ENCODE data around the gene TTC9B.

The TTC9B gene

DNA sequence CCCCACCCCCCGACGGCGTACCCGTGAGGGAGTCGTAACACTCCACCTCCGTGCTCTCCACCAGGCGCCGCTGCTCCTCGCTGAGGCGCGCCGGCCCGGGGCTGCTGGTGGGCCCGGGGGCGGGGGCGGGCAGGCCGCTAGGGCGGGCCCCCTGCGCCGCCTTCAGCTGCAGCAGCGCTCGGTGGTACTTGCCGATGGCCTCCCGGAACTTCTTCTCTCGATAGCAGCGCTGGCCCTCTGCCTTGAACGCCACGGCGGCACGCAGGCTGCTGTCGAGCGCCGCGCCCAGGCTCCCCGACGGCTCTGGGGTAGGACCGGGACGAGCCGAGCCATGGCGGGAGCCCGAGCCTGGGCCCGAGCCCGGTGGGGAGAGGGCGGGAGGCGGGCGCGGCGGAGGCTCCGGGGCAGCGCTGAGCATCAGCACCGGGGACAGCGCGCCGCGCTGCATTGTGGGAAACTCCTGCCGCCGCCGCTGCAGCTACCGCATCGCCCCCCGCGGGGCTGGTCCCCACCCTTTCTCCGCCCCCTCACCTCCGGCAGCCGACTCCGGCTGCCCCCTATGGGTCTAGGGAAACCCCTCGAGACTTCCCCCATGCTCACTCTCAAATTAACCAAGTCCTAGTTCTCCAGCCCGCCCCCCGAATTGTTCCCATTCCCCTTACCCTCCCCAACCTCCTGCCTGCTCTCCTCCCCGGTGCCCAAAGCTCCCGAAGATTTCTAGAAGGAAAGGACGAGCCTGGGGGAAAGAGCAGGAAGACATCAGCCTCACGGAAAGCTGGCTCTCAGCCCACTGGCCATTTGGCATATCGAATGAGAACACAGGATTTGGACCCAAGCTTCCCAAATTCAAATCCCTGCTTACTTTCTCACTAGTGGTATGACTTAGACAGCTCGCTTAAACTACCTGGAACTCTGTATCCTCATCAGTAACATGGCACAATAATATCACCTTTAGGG is at the start of gene TTC9B:
TSS of gene TTC9B (minus strand) at position 451 of the 957 bp plus-strand sequence. CDS start at position 448, 3 bp downstream.
- no peaks in the 10 kb centered on the region for H3K9me3 ChIP-seq (ENCODE audit: insufficient read depth, low read depth, low read length)
- H3K36me3 ChIP-seq (ENCODE audit: insufficient read depth, low read depth, low read length) = no peaks in the 10 kb centered on the region
- peak within 1 kb of the TSS; percentile 49; the same call in 1 of the 2 replicates for H3K4me3 ChIP-seq (ENCODE audit: low read length)
- no peak within 1 kb of the TSS for H3K27ac ChIP-seq (ENCODE audit: low read length)
- no peak within 1 kb of the TSS for H3K9ac ChIP-seq (ENCODE audit: low read depth, low read length)
- H3K27me3 ChIP-seq (ENCODE audit: insufficient read depth, low read length) = peaks cover 44% of the 10 kb centered on the region
- no peaks in the 10 kb centered on the region for H3K4me1 ChIP-seq (ENCODE audit: insufficient read depth, low read length)

DNA sequence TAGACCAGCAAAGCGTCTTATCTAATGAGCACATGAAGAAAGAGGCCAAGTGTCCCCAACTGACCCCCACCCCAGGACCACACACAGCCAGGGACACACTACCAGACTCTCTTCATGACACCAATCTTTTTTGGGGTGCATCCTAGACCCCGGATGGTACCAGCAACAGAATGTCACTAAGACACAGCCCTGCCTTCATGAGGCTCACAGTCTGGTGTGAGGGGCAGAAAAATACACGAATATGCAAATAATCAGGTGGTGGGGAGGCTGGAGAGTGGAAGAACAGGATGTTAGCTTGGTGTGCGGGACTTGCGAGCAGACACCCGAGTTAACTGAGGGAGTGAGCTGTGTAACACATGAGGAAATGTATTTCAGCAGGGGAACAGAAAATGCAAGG is 49.4 kb upstream of the TTC9B start:
- Histone ChIP-seq H3K4me1 (ENCODE audit: insufficient read depth, low read length) (no peaks in the 10 kb centered on the region), H3K4me3 (ENCODE audit: low read length) (no peak overlapping the region), H3K27ac (ENCODE audit: low read length) (no peak overlapping the region), H3K36me3 (ENCODE audit: insufficient read depth, low read depth, low read length) (peaks cover 27% of the 10 kb centered on the region), H3K9ac (ENCODE audit: low read depth, low read length) (no peak overlapping the region), H3K9me3 (ENCODE audit: insufficient read depth, low read depth, low read length) (no peaks in the 10 kb centered on the region), H3K27me3 (ENCODE audit: insufficient read depth, low read length) (no peaks in the 10 kb centered on the region)

DNA sequence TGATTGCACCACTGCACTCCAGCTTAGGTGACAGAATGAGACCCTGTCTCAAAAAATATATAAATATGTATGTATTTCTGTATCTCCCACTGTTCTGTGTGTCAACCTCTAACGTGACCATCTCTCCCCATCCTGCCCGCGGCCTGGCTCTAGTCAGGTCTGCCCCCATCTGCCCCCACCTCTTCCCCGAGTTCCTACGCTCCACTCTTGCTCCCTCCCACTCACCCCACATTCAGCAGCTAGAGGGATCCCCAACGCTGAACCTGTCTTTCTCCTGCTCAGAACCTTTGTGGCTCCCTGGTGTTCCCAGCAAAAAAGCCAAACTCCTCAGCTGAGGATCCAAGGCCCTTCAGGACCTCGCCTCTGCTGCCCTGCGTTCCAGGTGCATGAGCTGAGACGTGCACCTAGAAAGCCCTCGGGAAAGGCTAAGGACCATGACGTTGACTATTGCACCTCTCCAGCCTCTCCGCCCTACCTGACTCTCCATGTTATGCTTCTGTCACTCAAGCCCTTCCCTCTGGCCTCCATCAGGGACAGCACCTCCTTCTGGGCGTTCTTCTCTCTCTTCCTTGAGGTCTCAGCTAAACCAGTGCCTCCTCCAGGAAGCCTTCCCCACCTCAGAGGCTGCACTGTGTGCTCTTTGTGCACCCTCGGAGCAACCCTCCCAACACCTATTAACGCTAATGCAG is 48.9 kb upstream of the TTC9B start:
- no peak overlapping the region for H3K27ac ChIP-seq (ENCODE audit: low read length)
- H3K36me3 ChIP-seq (ENCODE audit: insufficient read depth, low read depth, low read length) = peaks cover 33% of the 10 kb centered on the region
- H3K27me3 ChIP-seq (ENCODE audit: insufficient read depth, low read length) = no peaks in the 10 kb centered on the region
- no peaks in the 10 kb centered on the region for H3K9me3 ChIP-seq (ENCODE audit: insufficient read depth, low read depth, low read length)
- H3K4me3 ChIP-seq (ENCODE audit: low read length) = no peak overlapping the region
- H3K9ac ChIP-seq (ENCODE audit: low read depth, low read length) = no peak overlapping the region
- no peaks in the 10 kb centered on the region for H3K4me1 ChIP-seq (ENCODE audit: insufficient read depth, low read length)

DNA sequence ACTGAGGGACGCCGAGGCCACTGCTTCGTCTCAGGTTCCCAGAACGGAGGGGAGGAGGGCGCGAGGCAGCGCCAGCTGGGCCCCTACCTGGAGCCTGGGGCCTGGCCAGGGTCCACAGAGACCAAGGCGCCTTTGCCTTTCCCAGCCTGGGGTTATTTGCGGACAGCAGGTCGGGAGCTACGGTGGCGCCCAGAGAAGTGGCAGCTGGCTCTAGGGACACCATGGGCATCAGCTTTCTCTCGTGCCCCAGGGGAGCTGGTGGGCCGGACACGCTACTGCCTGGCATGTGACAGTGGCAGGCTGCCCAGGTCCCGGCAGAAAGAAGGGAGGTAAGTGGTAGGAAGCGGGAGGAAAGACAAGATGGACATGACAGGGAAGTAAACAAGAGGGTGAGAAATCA is 47.9 kb upstream of the TTC9B start:
- Histone ChIP-seq H3K27me3 (ENCODE audit: insufficient read depth, low read length) (no peaks in the 10 kb centered on the region), H3K9me3 (ENCODE audit: insufficient read depth, low read depth, low read length) (no peaks in the 10 kb centered on the region), H3K36me3 (ENCODE audit: insufficient read depth, low read depth, low read length) (peaks cover 34% of the 10 kb centered on the region), H3K9ac (ENCODE audit: low read depth, low read length) (no peak overlapping the region), H3K27ac (ENCODE audit: low read length) (no peak overlapping the region), H3K4me1 (ENCODE audit: insufficient read depth, low read length) (no peaks in the 10 kb centered on the region), H3K4me3 (ENCODE audit: low read length) (no peak overlapping the region)

DNA sequence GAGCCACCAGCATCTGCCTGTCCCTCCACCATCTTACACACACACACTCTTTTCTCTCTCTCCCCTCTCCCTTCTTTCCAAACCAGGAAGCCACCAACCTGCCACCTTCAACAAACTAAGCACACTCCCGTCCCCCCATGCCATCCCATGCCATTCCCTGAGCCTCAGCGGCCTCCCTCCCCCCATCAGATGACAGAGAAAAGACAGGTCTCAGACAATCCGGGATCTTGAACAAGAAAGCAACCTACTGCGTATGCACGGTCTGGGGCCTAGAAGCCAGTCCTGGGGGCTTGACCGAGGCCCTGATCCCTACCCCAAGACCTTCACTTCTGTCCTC is 47.5 kb upstream of the TTC9B start:
- peaks cover 34% of the 10 kb centered on the region for H3K36me3 ChIP-seq (ENCODE audit: insufficient read depth, low read depth, low read length)
- no peaks in the 10 kb centered on the region for H3K4me1 ChIP-seq (ENCODE audit: insufficient read depth, low read length)

DNA sequence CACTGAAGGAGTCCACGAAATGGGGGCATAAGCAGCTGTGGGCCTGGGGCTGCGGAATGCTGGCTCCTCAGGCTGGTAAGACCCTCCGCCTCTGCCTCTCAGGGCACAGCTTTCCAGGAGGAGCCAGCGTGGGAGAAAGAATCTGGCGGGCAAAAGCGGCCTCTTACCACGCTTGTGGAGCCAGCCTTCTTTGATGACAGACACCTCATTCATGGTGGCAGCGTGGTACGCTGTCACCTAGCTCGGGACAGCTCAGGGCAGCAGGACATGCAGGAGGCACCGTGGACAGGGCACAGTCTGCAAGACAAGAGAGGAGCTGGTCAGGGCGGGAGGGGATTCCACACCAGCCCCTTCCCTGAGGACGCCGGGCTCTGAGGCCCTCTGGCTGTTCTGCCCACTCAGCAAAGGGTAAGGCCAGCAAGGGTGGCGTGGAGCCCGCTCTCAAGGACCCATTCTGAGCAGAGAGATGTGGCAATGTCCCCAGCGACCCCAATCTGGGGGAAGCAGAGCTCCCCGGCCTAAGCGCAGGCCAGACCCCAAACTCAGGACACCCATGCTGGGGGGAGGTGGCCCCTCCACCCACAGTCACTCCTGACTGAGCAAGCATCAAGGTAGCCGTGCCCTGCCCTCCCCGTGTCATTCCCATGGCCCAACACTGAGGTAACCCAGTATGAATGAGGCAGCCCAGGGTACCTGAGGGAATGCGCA is 47.0 kb upstream of the TTC9B start:
- H3K4me1 ChIP-seq (ENCODE audit: insufficient read depth, low read length) = no peaks in the 10 kb centered on the region
- H3K9me3 ChIP-seq (ENCODE audit: insufficient read depth, low read depth, low read length) = no peaks in the 10 kb centered on the region
- H3K36me3 ChIP-seq (ENCODE audit: insufficient read depth, low read depth, low read length) = peaks cover 33% of the 10 kb centered on the region
- no peak overlapping the region for H3K9ac ChIP-seq (ENCODE audit: low read depth, low read length)
- H3K4me3 ChIP-seq (ENCODE audit: low read length) = no peak overlapping the region
- H3K27ac ChIP-seq (ENCODE audit: low read length) = no peak overlapping the region
- H3K27me3 ChIP-seq (ENCODE audit: insufficient read depth, low read length) = no peaks in the 10 kb centered on the region

More for the DNA sequence above, 47.5 kb upstream of the TTC9B start:
- no peak overlapping the region for H3K9ac ChIP-seq (ENCODE audit: low read depth, low read length)
- H3K9me3 ChIP-seq (ENCODE audit: insufficient read depth, low read depth, low read length) = no peaks in the 10 kb centered on the region
- H3K27me3 ChIP-seq (ENCODE audit: insufficient read depth, low read length) = no peaks in the 10 kb centered on the region
- no peak overlapping the region for H3K27ac ChIP-seq (ENCODE audit: low read length)
- no peak overlapping the region for H3K4me3 ChIP-seq (ENCODE audit: low read length)

DNA sequence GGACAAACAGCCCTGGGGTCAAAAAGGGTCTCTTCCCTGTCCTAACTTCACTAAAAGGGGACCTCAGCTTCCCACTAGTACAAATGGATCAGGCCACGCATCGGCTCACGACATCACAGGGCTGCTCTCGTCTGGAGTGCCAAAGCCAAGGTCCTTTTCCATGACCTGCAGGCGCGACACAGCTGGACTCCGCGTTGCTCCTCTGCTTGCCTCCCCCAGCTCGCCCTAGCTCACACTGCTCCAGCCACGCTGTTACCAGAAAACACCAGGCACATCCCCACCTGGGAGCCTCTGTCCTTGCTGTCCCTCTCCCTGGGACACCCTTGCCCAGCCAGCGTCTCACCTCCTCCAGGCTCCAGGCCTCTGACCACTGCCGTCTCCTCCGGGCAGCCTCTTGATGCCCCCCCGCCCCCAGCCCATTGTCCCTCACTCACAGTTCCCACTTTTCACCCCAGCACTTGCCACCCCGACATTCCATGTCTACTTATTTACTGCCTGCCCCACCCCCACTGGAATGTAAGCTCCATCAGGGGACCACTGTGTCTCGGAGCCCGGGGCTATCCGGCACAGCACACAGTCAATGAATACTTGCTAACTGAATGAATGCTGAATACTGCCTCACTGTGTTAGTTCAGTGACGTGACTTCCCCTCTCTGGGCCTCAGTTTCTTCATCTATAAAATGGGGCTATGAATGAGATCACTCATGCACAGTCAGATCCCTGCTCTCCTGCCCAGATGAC is 46.3 kb upstream of the TTC9B start:
- Histone ChIP-seq H3K9ac (ENCODE audit: low read depth, low read length) (no peak overlapping the region; the same call in 1 of the 2 replicates), H3K9me3 (ENCODE audit: insufficient read depth, low read depth, low read length) (no peaks in the 10 kb centered on the region), H3K4me3 (ENCODE audit: low read length) (no peak overlapping the region), H3K36me3 (ENCODE audit: insufficient read depth, low read depth, low read length) (peaks cover 30% of the 10 kb centered on the region; the same call in 1 of the 2 replicates), H3K27ac (ENCODE audit: low read length) (no peak overlapping the region), H3K4me1 (ENCODE audit: insufficient read depth, low read length) (no peaks in the 10 kb centered on the region), H3K27me3 (ENCODE audit: insufficient read depth, low read length) (no peaks in the 10 kb centered on the region)

DNA sequence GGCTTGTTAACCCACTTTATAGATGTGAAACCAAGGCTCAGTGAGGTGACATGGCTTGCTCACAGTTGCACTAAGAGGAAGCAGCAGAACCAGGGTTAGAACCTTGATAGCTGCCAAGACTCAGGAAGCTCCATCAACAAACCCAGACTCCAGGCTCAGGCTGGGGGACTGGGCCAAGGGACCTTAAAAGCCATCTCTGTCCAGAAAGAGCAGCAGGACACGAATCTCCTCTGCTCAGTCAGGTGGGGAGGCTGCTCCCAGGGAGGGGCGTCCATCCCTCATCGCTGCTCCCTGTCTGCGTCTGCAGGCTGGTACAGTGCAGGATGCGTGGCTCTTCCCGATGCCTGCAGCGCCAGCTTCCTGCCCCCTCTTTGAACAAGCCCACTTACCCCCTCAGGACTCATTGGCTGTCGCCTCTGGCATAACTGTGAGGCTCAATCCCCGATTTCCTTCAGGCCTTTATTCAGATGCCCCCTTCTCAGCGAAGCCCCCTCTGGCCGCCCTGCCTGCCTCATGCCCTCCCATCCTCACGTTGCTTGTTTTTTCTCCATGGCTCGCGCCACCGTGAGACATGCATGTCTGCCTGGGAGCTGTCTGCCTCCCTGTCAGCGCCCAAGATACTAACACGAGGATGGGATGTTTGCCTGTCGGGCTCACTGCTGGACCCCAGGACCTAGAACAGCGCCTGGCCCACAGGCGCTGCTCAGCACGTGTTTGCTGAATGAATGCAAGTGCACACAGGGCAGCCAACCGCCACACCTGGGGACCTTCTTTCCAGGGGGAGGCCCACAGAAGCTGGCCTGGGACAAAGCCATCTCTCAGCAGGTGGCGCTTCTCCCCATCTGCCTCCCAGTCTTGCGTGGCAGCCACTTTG is 45.5 kb upstream of the TTC9B start:
- Histone ChIP-seq H3K36me3 (ENCODE audit: insufficient read depth, low read depth, low read length) (peaks cover 30% of the 10 kb centered on the region; the same call in 1 of the 2 replicates), H3K4me3 (ENCODE audit: low read length) (no peak overlapping the region), H3K9ac (ENCODE audit: low read depth, low read length) (no peak overlapping the region), H3K4me1 (ENCODE audit: insufficient read depth, low read length) (no peaks in the 10 kb centered on the region), H3K27ac (ENCODE audit: low read length) (no peak overlapping the region), H3K9me3 (ENCODE audit: insufficient read depth, low read depth, low read length) (no peaks in the 10 kb centered on the region), H3K27me3 (ENCODE audit: insufficient read depth, low read length) (no peaks in the 10 kb centered on the region)

DNA sequence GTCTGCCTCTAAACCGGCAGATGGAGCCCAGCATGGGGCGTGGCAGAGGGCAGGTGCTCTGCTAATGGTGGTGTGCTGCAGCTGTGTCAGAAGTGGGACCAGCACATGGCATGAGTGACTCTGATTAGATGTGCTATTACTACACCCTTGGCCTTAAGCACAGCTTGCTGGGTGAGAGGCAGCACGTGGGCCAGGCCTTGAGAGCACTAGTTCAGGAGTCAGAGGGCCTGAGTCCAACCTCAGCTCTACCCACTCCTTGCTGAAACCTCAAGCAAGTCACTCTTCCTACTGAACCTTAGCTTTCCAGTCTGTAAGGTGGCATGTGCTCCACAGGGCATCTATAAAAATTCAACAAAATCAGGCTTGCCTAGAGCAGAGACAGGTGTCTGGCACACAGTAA is 44.2 kb upstream of the TTC9B start:
- H3K4me1 ChIP-seq (ENCODE audit: insufficient read depth, low read length) = no peaks in the 10 kb centered on the region
- H3K9ac ChIP-seq (ENCODE audit: low read depth, low read length) = no peak overlapping the region
- no peaks in the 10 kb centered on the region for H3K27me3 ChIP-seq (ENCODE audit: insufficient read depth, low read length)
- H3K4me3 ChIP-seq (ENCODE audit: low read length) = no peak overlapping the region
- no peak overlapping the region for H3K27ac ChIP-seq (ENCODE audit: low read length)
- peaks cover 30% of the 10 kb centered on the region; the same call in 1 of the 2 replicates for H3K36me3 ChIP-seq (ENCODE audit: insufficient read depth, low read depth, low read length)
- H3K9me3 ChIP-seq (ENCODE audit: insufficient read depth, low read depth, low read length) = no peaks in the 10 kb centered on the region

DNA sequence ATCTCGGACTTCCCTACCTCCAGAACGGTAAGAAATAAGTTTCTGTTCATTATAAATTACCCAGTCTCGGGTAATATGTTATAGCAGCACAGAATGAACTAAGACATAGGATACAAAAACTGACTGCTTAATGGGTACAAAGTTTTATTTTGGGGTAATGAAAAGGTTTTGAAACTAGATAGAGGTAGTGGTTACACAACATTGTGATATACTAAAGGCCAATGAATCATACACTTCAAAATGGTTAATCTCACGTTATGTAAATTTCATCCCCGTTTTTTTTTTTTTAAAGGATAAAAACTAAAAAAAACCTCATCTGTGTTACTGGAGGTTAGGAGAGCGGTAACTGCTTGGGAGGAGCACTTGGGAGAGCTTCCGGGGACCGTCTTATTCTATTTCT is 43.4 kb upstream of the TTC9B start:
- H3K9me3 ChIP-seq (ENCODE audit: insufficient read depth, low read depth, low read length) = no peaks in the 10 kb centered on the region
- no peaks in the 10 kb centered on the region for H3K4me1 ChIP-seq (ENCODE audit: insufficient read depth, low read length)
- H3K27ac ChIP-seq (ENCODE audit: low read length) = no peak overlapping the region
- H3K27me3 ChIP-seq (ENCODE audit: insufficient read depth, low read length) = no peaks in the 10 kb centered on the region
- peaks cover 34% of the 10 kb centered on the region for H3K36me3 ChIP-seq (ENCODE audit: insufficient read depth, low read depth, low read length)
- no peak overlapping the region for H3K4me3 ChIP-seq (ENCODE audit: low read length)
- no peak overlapping the region for H3K9ac ChIP-seq (ENCODE audit: low read depth, low read length)

All from iPS-20b (cell line).